Mesenteric fat pad (tissue), 1 donor: Measurements from ENCODE around the gene GABRQ. TPM values are rescaled to one million over a fixed set of nuclear protein-coding genes. Genes with fewer than 3 reads are reported as not detected.
"Not testable (repeated sequence)": the region's sequence is repeated elsewhere in the genome, so short reads cannot be mapped to it uniquely, and the experiment has no call there.

Experiments used
- DNase-seq: peaks from one replicate; pipeline ENCODE4 v3.0.0-alpha.2; 2020; ENCODE audit warnings: low spot score
- total RNA-seq: library from RNA; stranded (reverse); fragmentation: NEBNext Ultra II Directional; extraction: Animal tissue kit (Norgen Biotek cat#: 25700); gene quantifications from one replicate; pipeline ENCODE4 v1.2.1, GENCODE V29; 2021
- donor health status: DM: yes; HTN: yes; CAD: no.

Gene GABRQ
- total RNA-seq, 1 donor from 2014 or later = not detected

DNA sequence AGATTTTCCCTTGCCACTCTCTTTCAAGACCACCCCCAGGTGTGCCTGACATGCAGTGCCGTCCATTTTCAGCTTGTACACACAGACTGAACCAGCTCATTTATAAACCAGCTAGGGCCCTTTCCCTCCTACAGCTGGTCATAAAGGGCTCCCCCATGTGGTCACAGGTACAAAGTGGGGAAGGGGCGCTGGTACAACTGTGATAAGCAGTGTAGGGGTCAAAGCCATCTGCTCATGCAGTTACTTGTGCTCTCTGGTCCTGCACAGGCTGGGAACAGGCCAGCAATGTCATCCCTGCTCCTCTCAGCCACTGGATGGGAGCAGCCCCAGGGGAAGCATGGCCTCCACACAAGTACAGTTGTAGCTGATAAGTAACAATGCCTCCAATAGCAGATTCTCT lies 20.6 kb downstream of the GABRQ start:
- no peak for DNase-seq

DNA sequence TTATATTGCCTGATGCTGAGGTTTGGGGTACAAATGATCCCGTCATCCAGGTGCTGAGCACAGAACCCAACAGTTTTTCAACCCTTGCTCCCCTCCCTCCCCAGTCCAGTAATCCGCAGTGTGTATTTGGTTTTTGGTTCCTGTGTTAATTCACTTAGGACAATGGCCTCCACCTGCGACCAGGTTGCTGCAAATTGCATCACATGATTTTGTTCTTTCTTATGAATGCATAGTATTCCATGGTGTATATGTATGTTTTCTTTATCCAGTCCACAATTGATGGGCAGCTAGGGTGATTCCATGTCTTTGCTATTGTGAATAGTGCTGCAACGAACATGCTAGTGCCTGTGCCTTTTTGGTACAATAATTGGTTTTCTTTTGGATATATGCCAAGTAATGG lies 25.4 kb downstream of the GABRQ start:
- DNase-seq = no peak

DNA sequence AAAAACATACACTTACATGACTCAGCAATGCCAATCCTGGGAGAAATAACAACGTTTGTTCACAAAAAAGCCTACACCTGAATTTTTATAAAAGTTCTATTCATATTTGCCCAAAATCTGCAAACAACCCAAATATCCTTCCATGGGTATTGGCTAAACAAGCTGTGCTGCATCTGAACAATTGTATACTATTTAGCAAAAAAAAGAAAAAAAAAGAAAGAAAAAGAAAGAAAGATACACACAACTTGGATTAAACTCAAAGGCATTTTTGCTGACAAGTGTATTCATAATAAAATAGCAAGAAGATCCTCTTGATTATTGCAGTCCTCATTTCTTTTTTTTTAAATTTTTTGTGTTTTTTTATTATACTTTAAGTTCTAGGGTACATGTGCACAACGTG lies 36.4 kb downstream of the GABRQ start:
- no peak for DNase-seq

DNA sequence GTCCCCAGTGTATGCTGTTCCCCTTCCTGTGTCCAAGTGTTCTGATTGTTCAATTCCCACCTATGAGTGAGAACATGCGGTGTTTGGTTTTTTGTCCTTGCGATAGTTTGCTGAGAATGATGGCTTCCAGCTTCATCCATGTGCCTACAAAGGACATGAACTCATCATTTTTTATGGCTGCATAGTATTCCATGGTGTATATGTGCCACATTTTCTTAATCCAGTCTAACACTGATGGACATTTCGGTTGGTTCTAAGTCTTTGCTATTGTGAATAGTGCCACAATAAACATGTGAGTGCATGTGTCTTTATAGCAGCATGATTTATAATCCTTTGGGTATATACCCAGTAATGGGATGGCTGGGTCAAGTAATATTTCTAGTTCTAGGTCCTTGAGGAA lies 37.0 kb downstream of the GABRQ start:
- DNase-seq = not testable (repeated sequence)

DNA sequence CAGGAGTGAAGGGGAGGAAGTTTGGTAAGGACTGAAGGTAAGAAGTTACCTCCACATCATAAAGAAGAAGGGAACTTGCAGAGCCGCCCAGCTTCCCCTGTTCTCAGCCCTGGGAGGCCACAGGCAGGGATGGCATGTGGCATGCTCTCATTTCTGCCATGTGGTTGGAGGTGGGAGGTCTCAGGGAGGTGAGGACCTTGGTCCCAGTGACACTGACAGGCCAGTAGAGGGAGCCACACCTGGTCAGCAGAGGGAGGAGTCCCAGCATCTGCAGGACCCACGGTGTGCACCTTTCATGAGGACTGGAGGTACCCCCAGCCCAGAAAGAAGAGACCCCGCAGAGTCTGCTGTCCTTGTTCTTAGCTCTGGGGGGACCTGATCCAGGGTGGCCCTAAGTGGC lies 43.3 kb downstream of the GABRQ start:
- not testable (repeated sequence) for DNase-seq

DNA sequence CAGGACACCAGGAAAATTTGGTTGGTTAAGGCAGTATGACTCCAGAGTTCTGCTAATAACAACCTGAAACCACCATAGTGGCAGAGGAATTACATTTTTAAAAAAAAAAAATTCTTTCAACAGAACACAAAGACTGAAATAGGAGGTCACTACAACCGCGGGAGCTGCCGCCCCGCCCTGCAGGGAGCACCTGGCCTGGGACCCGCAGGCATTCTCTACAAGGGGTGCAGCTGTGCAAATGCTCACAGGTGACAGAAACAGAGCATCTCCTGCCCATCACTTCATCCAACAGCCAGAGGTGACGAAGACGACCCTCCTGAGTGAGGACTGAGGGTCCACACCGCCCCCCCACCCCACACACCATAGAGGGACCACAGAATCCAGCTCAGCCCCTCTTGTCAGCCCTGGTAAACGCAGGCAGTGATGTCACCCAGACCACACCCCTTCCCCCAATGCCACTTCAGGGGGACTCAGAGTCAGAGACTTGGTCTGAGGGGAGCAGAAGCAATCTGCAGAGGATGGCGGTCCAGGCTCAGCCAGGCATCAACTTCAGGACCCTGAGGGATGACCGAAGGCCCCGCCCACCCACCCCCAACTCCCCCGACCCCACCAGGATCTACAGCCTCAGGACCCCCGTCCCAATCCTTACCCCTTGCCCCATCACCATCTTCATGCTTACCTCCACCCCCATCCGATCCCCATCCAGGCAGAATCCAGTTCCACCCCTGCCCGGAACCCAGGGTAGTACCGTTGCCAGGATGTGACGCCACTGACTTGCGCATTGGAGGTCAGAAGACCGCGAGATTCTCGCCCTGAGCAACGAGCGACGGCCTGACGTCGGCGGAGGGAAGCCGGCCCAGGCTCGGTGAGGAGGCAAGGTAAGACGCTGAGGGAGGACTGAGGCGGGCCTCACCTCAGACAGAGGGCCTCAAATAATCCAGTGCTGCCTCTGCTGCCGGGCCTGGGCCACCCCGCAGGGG lies 60.5 kb downstream of the GABRQ start, which contains the start of gene MAGEA3:
Gene MAGEA3, plus strand, starts transcription at position 843 of the 980 bp plus-strand sequence. CDS start 2,039 bp downstream, outside the sequence.
- DNase-seq = not testable (repeated sequence)

DNA sequence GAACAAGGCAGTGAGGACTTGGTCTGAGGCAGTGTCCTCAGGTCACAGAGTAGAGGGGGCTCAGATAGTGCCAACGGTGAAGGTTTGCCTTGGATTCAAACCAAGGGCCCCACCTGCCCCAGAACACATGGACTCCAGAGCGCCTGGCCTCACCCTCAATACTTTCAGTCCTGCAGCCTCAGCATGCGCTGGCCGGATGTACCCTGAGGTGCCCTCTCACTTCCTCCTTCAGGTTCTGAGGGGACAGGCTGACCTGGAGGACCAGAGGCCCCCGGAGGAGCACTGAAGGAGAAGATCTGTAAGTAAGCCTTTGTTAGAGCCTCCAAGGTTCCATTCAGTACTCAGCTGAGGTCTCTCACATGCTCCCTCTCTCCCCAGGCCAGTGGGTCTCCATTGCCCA lies 62.7 kb downstream of the GABRQ start:
- peak; percentile 81 for DNase-seq

DNA sequence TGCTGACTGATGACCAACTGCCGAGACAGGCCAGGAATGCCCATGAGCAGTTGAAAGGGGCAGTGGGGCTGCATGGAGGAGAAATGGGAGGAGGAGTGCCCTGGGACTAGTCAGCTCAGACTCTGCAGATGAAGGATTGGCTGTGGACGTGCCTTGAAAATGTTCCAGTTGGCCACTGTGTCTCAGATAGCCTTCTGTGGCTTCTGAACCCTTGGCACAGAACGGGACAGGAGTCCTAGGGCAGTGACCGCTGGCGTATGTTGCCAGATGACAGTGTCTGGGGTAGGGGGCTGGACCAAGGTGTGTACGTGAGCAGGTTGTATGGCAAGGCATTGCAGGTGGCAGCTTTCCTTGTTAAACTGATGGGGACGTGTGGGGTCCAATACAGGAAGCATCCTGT lies 68.8 kb downstream of the GABRQ start:
- DNase-seq = not testable (repeated sequence)

Other genes starting within 250 kb of the GABRQ start
- not detected for gene GABRA3, start 186.6 kb upstream of the GABRQ start, total RNA-seq
- gene MAGEA3, start 60.9 kb downstream of the GABRQ start, total RNA-seq = not detected
- gene CSAG2, start 71.4 kb downstream of the GABRQ start, total RNA-seq = not detected
- not detected for gene MAGEA2B, start 76.7 kb downstream of the GABRQ start, total RNA-seq
- not detected for gene CSAG1, start 95.8 kb downstream of the GABRQ start, total RNA-seq
- gene MAGEA12, start 95.9 kb downstream of the GABRQ start, total RNA-seq = not detected
- not detected for gene MAGEA2, start 115.9 kb downstream of the GABRQ start, total RNA-seq
- not detected for gene CSAG3, start 121.3 kb downstream of the GABRQ start, total RNA-seq
- gene MAGEA6, start 131.8 kb downstream of the GABRQ start, total RNA-seq = not detected
- gene CETN2, start 192.9 kb downstream of the GABRQ start, total RNA-seq = 22.1 TPM
- 35.4 TPM for gene NSDHL, start 193.2 kb downstream of the GABRQ start, total RNA-seq